ENCODE measurements around the gene GLDC. TPM values are rescaled to one million over a fixed set of nuclear protein-coding genes. Genes with fewer than 3 reads are reported as not detected.

The GLDC gene
- total and polyA plus RNA-seq, 10 of the 15 experiments (the other 5 are each of a cell fraction or from before 2014, with no cell fraction given): 33.1 to 165 (median 114) TPM

- TF ChIP-seq ELK1 (IDR thresholded peaks at IDR 0.05; ENCODE audit: low read depth, low read length) (no peak), EGR1 (IDR thresholded peaks at IDR 0.05; ENCODE audit: borderline replicate concordance in 1 of 2, low read depth in 2 of 2, low read length in 2 of 2) (no peak), ZNF384 (IDR thresholded peaks at IDR 0.05; ENCODE audit: borderline replicate concordance, low read depth, low read length) (no peak), NR2C1 (IDR thresholded peaks at IDR 0.05) (no peak), GABPA (IDR thresholded peaks at IDR 0.05; ENCODE audit: low read depth) (no peak), BCL3 (IDR thresholded peaks at IDR 0.05; ENCODE audit: borderline replicate concordance, insufficient read depth, low read depth, low read length, poor library complexity, severe bottlenecking) (no peak), ZZZ3 (IDR thresholded peaks at IDR 0.05; ENCODE audit: control insufficient read depth, insufficient read length, low read depth) (no peak), NBN (IDR thresholded peaks at IDR 0.05) (no peak), CBFB (IDR thresholded peaks at IDR 0.05; ENCODE audit: low read depth) (no peak), E4F1 (IDR thresholded peaks at IDR 0.05; ENCODE audit: borderline replicate concordance, partially characterized antibody) (no peak)
These were observed 32.3 kb upstream of the GLDC start (continued) for GRCh38 chr9:6677803-6678202.

All from GM12878 (cell line).